PC-9 (cell line): Measurements from ENCODE around the gene NEUROG2.

Experiments
- CTCF ChIP-seq: fragments of 200-600 bp; sonication (generic); conservative IDR thresholded peaks from 2 replicates; pipeline ENCODE4 v1.6.1; 2017; ENCODE audit warnings: mixed run types, antibody characterized with exemption, mild to moderate bottlenecking, moderate library complexity
- EZH2 ChIP-seq: fragments of 200-600 bp; sonication (generic); IDR thresholded peaks from 2 replicates; pipeline ENCODE4 v1.8.0; 2017; ENCODE audit warnings: antibody characterized with exemption, low read depth

DNA sequence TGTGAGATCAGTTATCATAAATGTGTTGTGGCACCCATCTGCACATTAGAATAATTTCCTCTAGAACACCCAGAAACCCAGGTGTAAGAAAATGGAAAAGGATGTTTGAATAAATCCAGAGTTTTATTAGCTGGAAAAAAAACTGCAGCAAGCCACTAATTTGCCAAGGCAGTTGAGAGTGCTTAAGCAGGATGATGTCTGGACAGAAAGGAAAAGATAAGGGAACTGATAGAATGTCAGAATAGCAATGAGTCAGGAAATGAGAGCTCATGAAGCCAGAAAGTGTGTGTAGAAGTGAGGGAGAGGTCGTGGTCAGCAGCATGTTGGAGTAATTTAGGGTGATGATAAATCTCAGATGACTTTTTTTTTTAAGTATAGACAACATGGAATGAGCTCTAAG is 15.2 kb upstream of the NEUROG2 start:
- TF ChIP-seq CTCF (no peak), EZH2 (no peak)
